Esophagus mucosa (tissue), 1 donor: ENCODE measurements around the gene KIAA0513. TPM values are rescaled to one million over a fixed set of nuclear protein-coding genes. Genes with fewer than 3 reads are reported as not detected.
"Not testable (repeated sequence)": the region's sequence is repeated elsewhere in the genome, so short reads cannot be mapped to it uniquely, and the experiment has no call there.

Source experiments
- ATAC-seq: fragments of 200-7000 bp; cut with Tn5 transposase; one replicate; pipeline ENCODE4 v1.9.1; 2020
- total RNA-seq: library from RNA; stranded (reverse); gene quantifications from one replicate; pipeline ENCODE4 v1.2.4, GENCODE V29; 2023
- donor health status: DM: yes; HTN: yes; CAD: no.

Gene KIAA0513
- total RNA-seq, 1 donor from 2014 or later, result 8.1 TPM

DNA sequence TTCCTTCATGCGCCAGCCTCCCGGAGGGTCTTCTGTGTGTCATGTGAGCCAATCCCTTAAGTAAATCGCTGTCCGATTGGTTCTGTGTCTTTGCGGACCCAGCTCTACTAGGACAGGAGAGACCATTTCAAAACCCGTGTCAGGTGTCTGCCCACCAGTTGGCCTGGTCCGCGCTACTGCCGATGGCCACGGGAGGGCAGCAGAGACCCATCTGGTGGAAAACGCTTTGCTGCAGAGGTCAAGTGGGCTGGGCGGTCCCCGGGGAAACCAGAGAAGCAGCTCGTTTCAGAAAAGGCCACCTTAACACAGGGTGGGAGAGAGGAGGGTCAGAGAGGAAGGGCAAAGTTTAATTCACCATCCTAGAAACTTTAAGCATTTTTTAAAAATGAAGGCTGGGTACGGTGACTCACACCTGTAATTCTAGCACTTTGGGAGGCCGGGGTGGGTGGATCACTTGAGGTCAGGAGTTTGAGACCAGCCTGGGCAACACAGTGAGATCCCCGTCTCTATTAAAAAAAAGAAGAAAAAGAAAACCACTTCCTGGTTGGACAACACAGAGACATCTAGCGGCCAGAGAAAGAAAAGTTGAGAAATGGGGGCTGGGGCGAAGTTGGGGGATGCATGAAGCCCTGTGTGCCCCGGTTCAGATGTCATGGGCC lies 87.4 kb downstream of the KIAA0513 start:
- peak; percentile 74 for ATAC-seq

DNA sequence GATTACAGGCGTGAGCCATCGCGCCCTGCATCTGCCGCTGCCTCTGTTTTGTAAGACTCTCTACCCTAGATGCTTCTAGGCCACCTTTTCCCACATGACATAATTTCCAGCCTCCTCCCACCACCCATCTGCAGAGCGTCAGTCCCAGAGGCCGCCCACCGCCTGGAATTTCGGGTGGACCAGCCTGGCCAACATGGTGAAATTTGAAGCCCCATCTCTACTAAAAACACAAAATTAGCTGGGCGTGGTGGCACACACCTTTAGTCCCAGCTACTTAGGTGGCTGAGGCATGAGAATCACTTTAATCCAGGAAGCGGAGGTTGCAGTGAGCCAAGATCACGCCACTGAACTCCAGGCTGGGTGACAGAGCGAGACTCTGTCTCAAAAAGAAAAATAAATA lies 89.8 kb downstream of the KIAA0513 start:
- ATAC-seq, result no peak

DNA sequence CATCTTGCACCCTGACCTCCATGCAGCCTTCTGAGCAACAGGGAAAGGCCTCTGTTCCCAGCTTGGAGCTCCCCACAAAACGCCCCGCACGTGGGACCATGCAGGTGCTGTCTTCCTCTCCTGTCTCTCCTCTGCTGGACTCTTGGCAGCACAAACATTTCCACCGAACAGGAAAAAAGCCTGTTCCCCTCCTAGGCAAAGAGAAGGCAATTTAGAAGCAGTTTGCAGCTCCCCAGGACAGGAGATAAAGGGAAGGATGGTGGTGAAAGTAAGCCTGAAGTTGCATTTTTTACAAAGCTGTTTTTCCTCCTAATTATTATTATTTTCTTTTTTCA lies 92.4 kb downstream of the KIAA0513 start:
- ATAC-seq, result no peak

DNA sequence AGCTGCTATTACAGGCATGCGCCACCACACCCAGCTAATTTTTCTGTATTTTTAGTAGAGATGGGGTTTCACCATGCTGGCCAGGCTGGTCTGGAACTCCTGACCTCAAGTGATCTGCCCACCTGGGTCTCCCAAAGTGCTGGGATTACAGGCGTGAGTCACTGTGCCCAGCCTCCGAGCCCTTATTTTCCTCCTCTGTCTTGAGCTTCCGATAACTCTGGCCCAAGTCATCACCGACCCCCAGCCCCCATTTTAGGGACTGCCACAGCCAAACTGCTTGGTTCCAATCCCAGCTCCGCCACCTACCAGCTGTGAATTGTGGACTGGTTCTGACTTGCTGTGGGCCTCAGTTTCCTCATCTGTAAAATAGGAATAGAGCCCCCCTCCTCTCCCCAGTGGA lies 95.8 kb downstream of the KIAA0513 start:
- ATAC-seq, result not testable (repeated sequence)

- peak; percentile 67 for ATAC-seq
Observed at GRCh38 chr16:85123891-85124635, 96.5 kb downstream of the KIAA0513 start.

- ATAC-seq, result no peak
Observed at GRCh38 chr16:85124636-85125346, 97.2 kb downstream of the KIAA0513 start.

DNA sequence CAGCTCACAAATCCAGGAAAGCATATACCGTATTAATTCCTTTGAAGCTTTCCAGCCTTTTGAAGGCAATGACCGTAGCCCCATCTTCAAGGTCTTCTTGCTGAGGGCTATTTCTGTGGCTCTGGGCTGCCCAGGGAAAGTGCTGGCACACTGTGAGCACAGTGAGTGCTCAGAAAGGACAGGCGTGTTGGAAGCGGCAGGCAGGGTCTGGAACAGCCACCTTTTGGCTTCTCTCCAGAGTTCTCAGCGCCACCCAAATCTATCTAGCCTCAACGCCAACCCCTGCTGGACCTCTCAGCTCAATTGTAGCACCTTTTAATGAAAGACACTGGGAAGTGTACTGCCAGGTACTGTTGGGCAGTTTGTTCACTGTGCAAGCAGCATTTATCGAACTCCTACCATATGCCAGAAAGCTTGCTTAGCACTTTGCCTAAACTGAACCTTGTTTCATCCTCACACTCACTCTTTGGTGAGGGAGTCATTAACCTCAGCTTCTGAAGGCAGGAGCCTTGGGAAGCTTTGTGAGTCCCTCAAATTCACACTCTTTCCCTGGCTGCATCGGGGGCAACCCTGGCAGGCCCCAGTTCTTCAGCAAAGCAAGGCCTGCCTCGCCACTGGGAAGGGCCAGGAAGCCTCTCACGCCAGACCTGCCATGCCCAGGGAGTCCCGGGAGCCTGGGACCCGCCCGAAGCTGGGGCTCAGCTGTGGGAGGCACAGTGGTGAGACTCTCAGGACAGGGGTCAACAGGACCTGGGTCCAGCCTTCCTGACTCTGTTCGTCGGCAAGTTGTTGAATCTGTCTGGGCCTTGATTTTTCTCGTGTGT lies 98.2 kb downstream of the KIAA0513 start:
- ATAC-seq, result no peak

DNA sequence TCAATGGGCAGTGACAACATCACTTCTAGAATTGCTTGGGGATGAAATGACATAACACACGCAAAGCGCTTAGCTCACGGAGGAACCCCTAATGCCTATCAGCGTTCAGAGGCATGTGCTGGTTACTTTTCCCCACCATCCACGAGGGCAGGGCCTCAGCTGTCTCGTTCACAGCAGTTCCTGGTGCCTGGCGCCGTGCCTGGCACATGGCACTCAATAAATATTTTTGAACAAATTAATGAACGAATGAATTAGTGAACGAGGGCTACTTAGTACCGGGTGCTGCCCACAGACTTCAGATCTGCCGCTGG lies 98.8 kb downstream of the KIAA0513 start:
- no peak for ATAC-seq

- no peak for ATAC-seq
Observed at GRCh38 chr16:85126705-85127378, 99.2 kb downstream of the KIAA0513 start.

DNA sequence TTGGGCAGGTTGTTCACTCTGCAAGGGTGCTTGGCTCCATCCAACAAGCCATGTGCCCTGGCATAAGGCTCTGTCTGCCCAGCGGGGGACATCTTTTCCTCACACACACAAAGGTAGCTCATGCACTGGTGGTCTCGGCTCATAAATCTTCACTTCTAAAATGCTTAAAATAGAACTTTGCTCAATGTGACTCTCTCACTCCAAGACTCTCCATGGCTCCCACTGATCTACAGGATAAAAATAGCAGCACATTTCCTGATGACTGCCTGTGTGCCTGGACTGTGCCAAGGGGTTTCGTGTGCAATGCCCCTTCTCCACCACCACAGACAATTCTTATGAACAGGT lies 99.8 kb downstream of the KIAA0513 start:
- no peak for ATAC-seq

- ATAC-seq, result no peak
Observed at GRCh38 chr16:85128079-85128837, 100.7 kb downstream of the KIAA0513 start.

DNA sequence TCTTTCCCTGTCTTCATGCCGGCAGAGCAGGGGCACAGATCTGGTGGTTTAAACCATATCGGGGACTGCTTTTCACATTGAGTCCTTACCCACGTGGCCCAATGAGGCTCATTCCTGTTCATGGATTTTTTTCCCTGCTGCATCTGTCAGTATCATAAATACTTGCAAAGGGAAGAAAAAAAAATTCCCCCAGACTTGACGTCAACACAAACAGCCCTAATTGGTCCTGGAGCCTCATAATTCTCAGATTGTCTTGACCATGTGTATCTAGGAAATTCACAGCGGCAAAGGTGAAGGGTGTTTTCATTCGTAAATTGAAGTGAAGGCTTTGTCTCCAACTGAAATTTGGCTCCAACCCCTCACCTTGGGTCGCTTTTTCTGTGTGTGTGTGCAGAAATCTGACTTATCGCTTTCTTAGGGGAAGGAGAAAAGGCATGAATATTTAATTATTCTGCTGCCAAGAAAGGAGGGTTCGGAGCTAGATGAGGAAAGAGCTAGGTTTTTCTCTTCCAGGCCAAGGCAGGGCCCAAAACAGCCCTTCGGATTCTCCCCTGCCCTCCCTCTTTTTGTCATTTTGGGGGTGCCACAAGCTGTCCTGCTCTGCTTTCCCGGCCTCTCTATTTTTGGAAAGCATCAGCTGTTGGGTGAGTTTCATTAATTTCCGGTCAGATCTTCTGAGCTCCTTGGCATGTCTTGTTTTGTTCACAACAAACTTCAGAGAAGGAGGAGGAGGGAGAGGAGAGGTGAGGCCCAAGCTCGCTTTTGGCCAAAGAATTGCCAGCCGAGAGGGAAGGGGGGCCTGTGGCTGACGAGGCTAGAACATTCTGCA lies 102.5 kb downstream of the KIAA0513 start:
- ATAC-seq, result no peak

DNA sequence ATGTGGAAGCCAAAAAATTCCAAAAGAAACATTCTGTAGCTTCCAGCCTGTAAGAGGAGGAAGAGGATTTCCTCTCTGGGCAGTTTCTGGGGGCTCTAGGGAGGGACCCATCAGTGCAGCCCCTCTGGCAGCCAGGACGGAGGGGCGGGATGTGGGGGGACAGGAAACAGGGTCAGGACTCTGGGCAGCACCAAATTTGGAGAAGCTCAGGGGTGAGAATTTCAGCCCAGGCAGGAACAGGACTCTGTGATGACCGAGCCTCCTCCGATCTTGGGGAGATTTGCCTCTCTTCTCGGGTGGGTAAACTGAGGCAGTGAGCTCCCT lies 103.1 kb downstream of the KIAA0513 start:
- no peak for ATAC-seq

- ATAC-seq, result no peak
Observed at GRCh38 chr16:85132456-85133289, 105.1 kb downstream of the KIAA0513 start.

GRCh38 chr16:85133290-85133599 lies 105.7 kb downstream of the KIAA0513 start:
- ATAC-seq, result no peak

- no peak for ATAC-seq
Observed at GRCh38 chr16:85134076-85134788, 106.6 kb downstream of the KIAA0513 start.

DNA sequence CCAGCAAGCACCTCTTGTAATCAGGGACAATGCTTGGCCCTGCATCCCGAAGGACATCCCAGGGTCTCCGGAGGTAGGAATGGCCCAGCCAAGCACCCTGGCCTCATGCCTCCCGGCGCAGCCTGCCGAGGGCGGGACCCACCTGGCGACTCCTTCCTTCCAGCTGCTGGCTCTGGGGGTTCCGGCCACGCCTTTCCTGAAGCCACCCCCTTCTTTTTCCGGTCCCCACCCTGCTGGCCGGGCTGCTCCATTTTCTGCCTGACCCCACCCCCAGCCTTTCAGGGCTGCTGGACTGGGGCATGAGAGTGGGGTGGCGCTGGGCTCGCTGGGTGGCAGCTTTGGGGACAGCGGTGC lies 107.2 kb downstream of the KIAA0513 start:
- ATAC-seq, result no peak

- no peak for ATAC-seq
Observed at GRCh38 chr16:85136213-85136701, 108.7 kb downstream of the KIAA0513 start.

GRCh38 chr16:85136702-85137322 lies 109.2 kb downstream of the KIAA0513 start:
- ATAC-seq, result peak; percentile 22
